ENCODE measurements around the gene ZSCAN30.

ZSCAN30 gene

GRCh38 chr18:35290094-35290735 is at the start of gene ZSCAN30:
ZSCAN30 (minus strand) TSS chr18:35290229; CDS start chr18:35264352, 25,877 bp downstream.
- H3K4me3 ChIP-seq (ENCODE audit: low read depth, low read length) = peak within 1 kb of the TSS; percentile 75
- TF ChIP-seq, protein P1, sequence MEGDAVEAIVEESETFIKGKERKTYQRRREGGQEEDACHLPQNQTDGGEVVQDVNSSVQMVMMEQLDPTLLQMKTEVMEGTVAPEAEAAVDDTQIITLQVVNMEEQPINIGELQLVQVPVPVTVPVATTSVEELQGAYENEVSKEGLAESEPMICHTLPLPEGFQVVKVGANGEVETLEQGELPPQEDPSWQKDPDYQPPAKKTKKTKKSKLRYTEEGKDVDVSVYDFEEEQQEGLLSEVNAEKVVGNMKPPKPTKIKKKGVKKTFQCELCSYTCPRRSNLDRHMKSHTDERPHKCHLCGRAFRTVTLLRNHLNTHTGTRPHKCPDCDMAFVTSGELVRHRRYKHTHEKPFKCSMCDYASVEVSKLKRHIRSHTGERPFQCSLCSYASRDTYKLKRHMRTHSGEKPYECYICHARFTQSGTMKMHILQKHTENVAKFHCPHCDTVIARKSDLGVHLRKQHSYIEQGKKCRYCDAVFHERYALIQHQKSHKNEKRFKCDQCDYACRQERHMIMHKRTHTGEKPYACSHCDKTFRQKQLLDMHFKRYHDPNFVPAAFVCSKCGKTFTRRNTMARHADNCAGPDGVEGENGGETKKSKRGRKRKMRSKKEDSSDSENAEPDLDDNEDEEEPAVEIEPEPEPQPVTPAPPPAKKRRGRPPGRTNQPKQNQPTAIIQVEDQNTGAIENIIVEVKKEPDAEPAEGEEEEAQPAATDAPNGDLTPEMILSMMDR (IDR thresholded peaks at IDR 0.05; ENCODE audit: borderline replicate concordance, insufficient read depth, low read depth, low read length) = no peak

DNA sequence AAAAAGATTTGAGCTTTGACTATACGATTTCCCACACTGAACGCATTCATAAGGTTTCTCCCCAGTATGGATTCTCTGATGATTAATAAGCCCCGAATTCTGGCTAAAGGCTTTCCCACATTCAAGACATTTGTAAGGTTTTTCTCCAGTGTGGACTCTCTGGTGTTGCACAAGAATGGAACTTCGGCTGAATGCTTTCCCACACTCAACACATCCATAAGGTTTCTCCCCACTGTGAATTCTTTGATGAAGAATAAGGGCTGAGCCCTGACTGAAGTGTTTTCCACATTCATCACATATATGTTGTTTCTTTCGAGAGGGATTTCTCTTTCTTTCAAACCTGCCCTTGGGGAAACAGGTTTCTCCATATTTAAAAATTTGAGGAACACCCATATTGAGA is 47.3 kb upstream of the ZSCAN30 start:
- no peak overlapping the region for H3K4me3 ChIP-seq (ENCODE audit: low read depth, low read length)
- TF ChIP-seq, protein P1 (IDR thresholded peaks at IDR 0.05; ENCODE audit: borderline replicate concordance, insufficient read depth, low read depth, low read length) = no peak

- TF ChIP-seq, protein P1 (IDR thresholded peaks at IDR 0.05; ENCODE audit: borderline replicate concordance, insufficient read depth, low read depth, low read length) = no peak
These were observed 45.8 kb upstream of the ZSCAN30 start for GRCh38 chr18:35335866-35336265.

DNA sequence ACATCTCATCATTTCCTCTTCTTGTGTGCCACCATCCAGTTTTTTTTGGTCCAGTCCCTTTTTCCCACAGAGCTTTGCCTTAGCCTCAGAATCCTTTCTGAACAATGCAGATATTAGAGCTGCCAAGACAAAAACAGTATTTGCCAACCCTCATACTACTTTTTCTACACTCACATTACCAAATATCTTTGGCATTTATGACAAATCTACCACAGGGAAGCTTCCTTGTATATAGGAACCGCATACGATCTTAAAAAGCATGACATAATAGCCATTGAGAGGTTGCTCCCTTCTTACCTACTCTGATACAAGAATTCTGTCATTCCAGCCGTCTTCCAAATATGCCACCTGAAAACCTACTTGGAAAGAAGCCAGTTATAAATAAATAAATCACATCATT is 44.8 kb upstream of the ZSCAN30 start:
- TF ChIP-seq, protein P1 (IDR thresholded peaks at IDR 0.05; ENCODE audit: borderline replicate concordance, insufficient read depth, low read depth, low read length) = no peak

More at GRCh38 chr18:35335866-35336265, 45.8 kb upstream of the ZSCAN30 start:
- H3K4me3 ChIP-seq (ENCODE audit: low read depth, low read length) = no peak overlapping the region

GRCh38 chr18:35334212-35334611 is 44.2 kb upstream of the ZSCAN30 start:
- TF ChIP-seq, protein P1 (IDR thresholded peaks at IDR 0.05; ENCODE audit: borderline replicate concordance, insufficient read depth, low read depth, low read length) = no peak
- H3K4me3 ChIP-seq (ENCODE audit: low read depth, low read length) = no peak overlapping the region

More for the DNA sequence above, 44.8 kb upstream of the ZSCAN30 start:
- H3K4me3 ChIP-seq (ENCODE audit: low read depth, low read length) = no peak overlapping the region

DNA sequence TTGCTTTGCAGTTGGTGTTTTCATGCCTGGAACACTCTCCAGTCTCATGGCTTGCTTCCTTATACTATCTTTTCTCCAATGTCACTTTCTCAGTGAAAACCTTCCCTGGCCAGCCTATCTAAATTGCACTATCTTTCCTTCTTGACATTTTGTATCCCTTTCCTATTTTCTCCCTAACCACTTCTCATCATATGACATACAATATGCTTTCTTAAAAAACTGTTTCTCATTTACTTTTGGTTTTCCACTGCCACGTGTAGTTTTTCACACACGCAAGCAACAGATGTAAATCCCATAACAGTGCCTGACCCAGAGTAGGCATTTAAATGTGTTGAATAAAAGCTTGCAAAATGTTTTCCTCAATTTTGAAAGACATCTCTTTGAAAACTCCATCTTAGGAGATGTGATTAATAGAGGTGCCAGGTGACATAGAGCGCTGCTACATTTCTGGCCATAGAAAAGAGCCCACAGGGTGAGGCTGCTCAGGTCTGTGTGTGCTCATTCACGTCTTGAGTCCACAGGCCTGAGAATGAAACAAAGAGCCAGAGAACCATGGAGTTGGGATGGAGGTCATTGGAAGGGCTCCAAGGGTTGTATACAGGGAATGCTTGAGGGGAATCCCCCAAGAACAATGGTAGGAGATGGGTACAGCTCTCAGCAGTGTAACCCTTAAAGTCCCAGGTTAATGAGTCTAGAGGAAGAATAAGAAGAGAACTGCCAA is 41.5 kb upstream of the ZSCAN30 start:
- no peak overlapping the region for H3K4me3 ChIP-seq (ENCODE audit: low read depth, low read length)
- TF ChIP-seq, protein P1 (IDR thresholded peaks at IDR 0.05; ENCODE audit: borderline replicate concordance, insufficient read depth, low read depth, low read length) = no peak

DNA sequence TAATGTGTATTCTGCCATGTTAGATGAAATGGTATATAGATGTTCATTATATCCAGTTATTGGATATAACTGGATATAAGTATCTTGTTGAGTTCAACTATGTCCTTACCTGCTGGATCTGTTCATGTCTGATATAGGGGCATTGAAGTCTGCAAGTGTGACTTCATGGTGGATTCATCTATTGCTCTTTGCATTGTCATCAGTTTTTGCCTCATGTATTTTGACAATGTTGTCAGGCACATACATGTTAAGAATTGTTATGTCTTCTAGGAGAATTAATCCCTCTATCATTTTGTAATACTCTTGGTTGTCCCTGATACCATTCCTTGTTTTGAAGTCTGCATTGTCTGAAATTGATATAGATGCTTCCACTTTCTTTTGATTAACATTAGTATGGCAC is 38.8 kb upstream of the ZSCAN30 start:
- TF ChIP-seq, protein P1 (IDR thresholded peaks at IDR 0.05; ENCODE audit: borderline replicate concordance, insufficient read depth, low read depth, low read length) = no peak
- H3K4me3 ChIP-seq (ENCODE audit: low read depth, low read length) = no peak overlapping the region
